GM21423 (cell line): ENCODE data around the gene RANGRF.
A peak's percentile ranks its signal among the peaks of the same experiment; 100 is the strongest.
"Not testable (repeated sequence)": the region's sequence is repeated elsewhere in the genome, so short reads cannot be mapped to it uniquely, and the experiment has no call there.

Experiments used
- ATAC-seq: cut with Tn5 transposase; IDR thresholded peaks from one replicate; pipeline ENCODE4 v1.9.1; 2021; ENCODE audit warnings: mild to moderate bottlenecking, moderate library complexity; ENCODE audit not compliant: unreplicated experiment

The RANGRF gene, protein sequence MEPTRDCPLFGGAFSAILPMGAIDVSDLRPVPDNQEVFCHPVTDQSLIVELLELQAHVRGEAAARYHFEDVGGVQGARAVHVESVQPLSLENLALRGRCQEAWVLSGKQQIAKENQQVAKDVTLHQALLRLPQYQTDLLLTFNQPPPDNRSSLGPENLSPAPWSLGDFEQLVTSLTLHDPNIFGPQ

DNA sequence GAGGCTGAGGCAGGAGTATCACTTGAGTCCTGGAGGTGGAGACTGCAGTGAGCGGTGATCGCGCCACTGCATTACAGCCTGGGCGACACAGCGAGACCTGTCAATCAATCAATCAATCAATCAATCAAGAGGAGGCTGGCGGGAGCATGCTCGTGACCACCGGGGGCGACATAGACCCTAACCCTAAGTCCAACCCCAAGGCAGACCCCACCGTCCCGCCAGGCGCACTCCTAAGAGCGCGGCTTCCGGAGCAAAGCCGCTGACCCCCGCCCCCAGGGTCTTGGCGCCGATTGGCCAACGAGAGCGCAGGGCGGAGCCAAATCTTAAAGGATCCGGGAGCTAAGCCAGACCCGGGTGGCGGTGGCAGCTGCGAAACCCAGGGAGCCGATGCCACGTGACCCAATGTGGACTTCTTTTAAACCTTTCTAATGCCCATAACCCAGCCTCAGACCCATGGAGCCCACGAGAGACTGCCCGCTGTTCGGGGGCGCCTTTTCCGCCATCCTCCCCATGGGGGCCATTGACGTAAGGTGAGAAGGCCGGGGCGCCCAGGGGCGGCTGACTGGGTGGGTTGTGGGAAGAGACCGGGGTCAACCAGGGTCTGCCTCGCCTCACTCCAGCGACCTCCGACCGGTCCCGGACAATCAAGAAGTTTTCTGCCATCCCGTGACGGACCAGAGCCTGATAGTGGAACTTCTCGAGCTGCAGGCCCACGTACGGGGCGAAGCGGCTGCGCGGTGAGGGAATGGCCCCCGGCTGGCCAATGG is at the start of gene RANGRF:
TSS of gene RANGRF (plus strand) at position 335 of the 767 bp plus-strand sequence. CDS start at position 454, 119 bp downstream.
- peak; percentile 78 for ATAC-seq

DNA sequence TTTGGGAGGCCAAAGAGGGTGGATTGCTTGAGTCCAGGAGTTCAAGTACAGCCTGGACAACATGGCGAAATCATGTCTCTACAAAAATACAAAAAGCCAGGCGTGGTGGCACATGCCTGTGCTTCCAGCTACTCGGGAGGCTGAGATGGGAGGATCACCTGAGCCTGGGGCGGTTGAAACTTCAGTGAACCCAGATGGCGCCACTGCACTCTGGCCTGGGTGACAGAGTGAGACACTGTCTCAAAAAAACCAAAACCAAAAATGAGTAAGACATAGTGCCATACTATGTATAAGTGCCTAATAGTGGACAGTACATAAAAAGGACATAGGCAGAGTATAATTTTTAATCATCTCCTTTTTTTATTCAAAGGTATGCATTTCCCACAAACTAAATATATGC is 44.6 kb upstream of the RANGRF start:
- ATAC-seq = no peak

DNA sequence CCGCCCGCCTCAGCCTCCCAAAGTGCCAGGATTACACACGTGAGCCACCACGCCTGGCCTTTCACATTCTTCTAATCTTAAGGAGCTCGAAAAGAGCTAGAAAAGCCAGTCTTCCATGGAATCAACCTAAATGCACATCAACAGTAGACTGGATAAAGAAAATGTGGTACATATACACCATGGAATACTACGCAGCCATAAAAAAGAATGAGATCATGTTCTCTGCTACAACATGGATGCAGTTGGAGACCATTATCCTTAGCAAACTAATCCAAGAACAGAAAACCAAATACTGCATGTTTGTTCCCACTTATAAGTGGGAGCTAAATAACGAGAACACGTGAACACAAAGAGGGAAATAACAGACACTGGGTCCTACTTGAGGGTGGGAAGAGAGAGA is 43.7 kb upstream of the RANGRF start:
- ATAC-seq = no peak

DNA sequence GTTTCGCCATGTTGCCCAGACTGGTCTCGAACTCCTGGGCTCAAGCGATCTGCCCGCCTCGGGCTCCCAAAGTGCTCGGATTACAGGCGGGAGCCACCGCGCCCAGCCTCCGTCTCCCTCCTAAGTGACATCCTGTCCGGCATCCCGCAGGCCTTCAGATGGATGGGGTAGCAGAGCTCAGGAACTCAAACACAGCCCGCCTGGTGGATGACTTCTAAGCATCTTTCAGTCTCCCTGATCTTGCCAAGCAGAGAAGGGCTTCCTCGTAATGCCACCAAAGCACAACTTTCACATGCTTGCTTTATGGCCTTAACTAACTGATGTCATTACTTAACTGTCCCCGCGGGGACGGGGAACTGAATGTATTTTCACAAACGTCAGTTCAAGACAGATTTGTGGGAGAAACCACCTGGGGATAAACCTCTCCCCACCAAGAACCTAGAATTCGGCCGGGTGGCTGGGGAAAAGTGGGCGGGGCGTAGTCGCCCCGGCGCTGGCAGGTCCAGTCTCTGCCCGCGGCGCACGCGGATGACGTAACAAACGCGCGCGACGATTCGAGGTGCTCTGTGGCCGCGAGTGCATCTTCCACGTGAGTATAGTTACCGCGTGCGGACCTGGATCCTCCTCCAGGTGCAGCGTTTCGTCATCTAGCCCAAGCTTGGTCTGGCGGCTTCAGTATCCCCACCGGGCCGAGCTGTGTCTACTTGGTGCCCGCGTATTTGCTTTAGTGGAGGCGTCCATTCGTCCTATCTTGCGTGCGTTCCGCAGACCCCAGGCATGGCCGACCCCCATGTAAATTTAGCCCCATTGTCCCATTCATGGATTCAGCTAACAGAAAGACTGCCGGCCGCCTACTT is 39.5 kb upstream of the RANGRF start, which contains the start of gene PFAS:
TSS of gene PFAS (plus strand) at position 539 of the 857 bp plus-strand sequence. CDS start 4,649 bp downstream, outside the sequence.
- ATAC-seq = peak; percentile 50

DNA sequence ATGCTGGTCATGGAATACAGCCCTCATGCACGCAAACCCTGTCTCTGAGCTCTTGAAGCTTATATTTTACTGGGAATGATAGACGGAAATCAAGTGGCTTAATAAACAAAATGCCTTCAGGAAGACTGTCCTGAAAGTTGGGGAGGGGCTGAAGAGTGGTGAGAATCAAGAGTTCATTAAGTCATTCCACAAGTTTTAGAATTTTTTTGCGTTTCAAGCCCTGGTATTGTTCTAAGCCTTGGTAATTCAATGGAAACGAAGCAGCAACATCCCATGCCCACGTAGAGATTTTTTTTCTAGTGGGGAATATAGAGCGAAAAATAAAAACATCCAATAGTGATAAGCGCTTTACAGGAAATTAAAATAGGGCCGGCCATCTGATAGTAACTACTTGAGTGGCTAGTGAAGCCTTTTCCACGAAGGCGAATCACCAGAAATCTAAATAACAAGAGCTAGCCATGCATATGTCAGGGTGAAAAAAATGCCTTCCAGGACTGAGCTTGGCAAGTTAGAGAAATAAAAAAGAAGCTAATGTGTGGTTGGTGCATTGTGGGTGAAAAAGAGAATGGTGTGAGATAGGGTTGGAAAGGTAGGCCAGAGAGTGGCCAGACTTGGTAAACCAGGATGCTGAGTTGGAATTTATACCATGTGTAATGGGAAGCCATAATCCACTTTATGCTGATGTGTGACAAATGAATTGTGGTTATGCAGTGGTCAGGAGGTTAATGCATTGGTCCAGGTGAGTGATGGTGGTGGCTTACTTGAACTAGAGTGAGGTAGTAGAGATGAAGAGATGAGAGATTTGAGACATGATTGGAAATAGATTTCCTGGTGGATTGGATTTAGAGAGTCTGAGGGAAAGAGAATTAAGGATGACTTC is 38.6 kb upstream of the RANGRF start:
- ATAC-seq = no peak

DNA sequence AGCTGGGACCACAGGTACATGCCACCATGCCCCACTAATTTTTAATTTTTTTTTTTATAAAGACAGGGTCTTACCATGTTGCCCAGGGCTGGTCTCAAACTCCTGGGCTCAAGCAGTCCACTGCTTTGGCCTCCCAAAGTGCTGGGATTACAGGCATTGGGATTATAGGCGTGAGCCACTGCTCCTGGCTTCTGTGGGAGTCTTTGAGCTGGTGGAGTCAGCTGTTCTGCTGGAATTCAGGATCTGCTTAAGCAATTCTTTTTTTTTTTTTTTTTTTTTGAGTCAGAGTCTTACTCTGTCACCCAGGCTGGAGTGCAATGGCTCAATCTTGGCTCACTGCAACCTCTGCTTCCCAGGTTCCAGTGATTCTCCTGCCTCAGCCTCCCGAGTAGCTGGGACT is 37.1 kb upstream of the RANGRF start:
- not testable (repeated sequence) for ATAC-seq

DNA sequence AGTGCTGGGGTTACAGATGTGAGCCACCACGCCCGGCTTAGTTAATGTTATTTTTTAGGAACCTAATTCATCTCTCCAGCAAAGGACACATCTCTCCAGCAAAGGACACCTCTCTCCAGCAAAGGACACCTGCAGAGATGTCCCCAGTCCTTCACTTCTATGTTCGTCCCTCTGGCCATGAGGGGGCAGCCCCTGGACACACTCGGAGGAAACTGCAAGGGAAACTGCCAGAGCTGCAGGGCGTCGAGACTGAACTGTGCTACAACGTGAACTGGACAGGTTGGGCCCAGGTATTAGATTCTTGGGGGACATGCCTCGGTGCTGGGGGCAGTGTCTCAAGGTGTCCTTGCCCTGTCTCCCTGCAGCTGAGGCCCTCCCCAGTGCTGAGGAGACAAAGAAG is 34.7 kb upstream of the RANGRF start:
- no peak for ATAC-seq

DNA sequence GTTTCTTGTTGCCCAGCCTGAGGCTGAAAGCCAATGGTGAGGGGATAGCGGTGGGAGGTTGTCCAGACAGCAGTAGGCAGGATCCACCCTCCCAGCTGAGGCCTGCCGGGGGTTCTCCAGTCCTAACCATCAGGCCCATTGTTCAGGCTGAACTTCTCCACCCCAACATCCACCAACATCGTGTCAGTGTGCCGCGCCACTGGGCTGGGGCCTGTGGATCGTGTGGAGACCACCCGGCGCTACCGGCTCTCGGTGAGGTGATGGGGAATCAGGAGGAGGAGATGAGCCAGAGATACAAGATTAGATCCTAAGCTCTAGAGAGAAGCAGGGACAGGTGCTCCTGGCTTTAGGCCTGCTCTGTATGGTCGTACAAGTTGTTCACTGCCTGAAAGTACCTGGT is 33.6 kb upstream of the RANGRF start:
- ATAC-seq = no peak

DNA sequence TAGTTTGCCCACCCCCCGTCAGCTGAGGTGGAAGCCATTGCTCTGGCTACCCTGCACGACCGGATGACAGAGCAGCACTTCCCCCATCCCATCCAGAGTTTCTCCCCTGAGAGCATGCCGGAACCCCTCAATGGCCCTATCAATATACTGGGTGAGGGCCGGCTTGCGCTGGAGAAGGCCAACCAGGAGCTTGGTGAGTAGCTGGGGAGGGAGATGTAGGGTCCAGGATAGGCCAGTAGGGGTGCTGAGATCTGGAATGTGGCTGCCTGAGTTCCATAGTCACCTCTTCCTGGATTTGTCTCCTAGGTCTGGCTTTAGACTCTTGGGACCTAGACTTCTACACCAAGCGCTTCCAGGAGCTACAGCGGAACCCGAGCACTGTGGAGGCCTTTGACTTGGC is 33.0 kb upstream of the RANGRF start:
- no peak for ATAC-seq

DNA sequence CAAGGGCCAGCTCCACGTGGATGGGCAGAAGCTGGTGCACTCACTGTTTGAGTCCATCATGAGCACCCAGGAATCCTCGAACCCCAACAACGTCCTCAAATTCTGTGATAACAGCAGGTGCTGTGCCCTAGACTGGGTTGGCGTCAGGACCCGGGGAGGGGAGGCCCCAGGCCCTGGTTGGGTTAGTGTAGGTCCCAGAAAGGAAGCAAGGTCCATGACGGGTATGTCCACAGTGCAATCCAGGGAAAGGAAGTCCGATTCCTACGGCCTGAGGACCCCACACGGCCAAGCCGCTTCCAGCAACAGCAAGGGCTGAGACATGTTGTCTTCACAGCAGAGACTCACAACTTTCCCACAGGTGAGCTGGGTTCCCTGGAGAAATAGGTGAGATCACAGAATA is 32.2 kb upstream of the RANGRF start:
- no peak for ATAC-seq

DNA sequence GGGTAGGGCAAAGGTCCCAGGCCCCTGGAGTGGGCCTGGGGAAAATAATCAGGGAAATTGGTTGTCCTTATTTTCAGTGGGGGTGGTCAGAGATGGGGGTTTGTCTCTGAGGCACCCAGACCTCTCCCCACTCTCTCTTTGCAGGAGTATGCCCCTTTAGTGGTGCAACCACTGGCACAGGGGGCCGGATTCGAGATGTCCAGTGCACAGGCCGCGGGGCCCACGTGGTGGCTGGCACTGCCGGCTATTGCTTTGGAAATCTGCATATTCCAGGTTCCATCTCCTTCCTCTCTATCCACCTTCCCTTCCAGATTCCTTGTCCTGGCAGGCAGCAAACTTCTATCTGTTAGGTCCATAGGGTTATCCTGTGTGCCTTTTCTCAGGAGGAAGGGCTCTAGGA is 31.8 kb upstream of the RANGRF start:
- no peak for ATAC-seq

DNA sequence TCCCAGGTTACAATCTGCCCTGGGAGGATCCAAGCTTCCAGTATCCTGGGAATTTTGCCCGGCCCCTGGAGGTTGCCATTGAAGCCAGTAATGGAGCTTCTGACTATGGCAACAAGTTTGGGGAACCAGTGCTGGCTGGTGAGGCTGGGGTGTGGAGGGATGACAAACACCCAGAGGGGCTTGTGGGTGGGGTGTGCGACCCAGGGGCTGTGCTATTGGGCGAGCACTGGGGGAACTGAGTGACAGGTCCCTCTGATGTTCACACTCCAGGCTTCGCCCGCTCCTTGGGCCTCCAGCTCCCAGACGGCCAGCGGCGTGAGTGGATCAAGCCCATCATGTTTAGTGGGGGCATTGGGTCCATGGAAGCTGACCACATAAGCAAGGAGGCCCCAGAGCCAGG is 30.7 kb upstream of the RANGRF start:
- ATAC-seq = no peak

DNA sequence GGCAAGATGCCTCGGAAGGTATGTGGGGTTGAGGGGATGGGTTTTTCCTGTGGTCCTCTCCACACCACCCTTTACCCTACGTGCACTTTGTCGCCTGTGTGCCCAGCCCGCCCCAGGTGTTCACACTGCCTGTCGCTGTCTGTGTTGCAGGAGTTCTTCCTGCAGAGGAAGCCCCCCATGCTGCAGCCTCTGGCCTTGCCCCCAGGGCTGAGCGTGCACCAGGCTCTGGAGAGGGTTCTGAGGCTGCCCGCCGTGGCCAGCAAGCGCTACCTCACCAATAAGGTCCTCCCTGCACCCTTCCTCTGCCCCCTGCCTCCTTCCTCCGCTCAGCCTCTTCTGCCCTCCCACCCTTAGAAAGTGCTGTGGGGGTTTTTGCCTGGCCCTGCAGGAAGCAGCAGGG is 24.1 kb upstream of the RANGRF start:
- ATAC-seq = no peak

DNA sequence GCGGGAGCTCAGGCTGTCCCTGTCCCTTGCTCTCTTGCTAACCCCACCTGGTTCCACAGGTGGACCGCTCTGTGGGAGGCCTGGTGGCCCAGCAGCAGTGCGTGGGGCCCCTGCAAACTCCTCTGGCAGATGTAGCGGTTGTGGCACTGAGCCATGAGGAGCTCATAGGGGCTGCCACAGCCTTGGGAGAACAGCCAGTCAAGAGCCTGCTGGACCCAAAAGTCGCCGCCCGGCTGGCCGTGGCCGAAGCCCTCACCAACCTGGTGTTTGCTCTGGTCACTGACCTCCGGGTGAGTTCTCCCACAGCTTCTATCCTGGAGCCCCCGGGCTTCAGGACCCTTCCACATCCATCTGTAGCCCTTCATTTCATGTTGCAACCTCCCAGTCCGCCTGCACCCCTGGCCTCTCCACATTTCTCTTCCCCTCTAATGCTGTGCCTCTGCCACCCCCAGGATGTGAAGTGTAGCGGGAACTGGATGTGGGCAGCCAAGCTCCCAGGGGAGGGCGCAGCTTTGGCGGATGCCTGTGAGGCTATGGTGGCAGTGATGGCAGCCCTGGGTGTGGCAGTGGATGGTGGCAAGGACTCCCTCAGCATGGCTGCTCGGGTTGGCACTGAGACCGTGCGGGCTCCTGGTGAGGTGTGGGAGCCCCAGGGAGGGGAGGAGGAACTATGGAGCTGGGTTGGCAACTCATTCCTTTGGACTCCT is 23.5 kb upstream of the RANGRF start:
- no peak for ATAC-seq

DNA sequence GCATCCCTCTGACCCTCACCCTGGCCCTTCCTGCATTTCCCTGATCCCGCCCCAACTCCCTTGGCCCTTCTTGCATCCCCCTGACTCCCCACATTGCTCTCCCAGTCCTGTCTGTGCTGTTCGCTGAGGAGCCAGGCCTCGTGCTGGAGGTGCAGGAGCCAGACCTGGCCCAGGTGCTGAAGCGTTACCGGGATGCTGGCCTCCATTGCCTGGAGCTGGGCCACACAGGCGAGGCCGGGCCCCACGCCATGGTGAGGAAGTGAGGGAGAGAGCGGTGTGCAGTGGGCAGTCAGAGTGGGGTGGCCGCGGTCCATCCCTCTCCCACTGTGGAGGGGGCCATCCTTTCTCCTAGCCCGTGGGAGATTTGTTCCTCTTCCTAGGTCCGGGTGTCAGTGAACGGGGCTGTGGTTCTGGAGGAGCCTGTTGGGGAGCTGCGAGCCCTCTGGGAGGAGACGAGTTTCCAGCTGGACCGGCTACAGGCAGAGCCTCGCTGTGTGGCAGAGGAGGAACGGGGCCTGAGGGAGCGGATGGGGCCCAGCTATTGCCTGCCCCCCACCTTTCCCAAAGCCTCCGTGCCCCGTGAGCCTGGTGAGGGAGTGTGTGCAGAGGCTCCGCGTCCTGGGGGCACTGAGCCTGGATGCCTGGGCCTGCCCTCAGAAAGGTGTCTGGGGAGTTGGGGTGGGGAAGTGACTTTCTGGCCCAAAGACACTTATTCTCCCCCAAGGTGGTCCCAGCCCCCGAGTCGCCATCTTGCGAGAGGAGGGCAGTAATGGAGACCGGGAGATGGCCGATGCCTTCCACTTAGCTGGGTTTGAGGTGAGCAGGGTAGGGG is 21.6 kb upstream of the RANGRF start:
- no peak for ATAC-seq

DNA sequence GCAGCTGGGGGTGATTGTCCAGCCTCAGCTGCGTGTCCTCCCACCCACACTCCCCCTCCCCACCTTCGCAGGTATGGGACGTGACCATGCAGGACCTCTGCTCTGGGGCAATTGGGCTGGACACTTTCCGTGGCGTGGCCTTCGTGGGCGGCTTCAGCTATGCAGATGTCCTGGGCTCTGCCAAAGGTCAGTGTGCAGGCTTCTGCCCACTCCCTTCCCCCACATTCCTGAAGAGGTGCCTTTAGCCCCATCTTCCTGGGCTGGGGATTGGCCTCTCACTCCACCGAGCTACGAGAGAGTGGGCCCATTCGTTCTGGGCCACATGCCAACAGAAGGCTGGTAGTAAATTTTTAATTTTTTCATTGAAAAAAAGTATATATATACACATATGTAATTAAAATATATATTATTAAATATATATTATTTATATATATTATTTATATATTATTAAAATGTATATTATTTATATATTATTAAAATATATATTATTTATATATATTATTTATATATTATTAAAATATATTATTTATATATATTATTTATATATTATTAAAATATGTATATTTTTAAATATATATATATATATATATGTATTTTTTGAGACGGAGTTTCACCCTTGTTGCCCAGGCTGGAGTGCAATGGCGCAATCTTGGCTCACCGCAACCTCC is 20.9 kb upstream of the RANGRF start:
- ATAC-seq = no peak

DNA sequence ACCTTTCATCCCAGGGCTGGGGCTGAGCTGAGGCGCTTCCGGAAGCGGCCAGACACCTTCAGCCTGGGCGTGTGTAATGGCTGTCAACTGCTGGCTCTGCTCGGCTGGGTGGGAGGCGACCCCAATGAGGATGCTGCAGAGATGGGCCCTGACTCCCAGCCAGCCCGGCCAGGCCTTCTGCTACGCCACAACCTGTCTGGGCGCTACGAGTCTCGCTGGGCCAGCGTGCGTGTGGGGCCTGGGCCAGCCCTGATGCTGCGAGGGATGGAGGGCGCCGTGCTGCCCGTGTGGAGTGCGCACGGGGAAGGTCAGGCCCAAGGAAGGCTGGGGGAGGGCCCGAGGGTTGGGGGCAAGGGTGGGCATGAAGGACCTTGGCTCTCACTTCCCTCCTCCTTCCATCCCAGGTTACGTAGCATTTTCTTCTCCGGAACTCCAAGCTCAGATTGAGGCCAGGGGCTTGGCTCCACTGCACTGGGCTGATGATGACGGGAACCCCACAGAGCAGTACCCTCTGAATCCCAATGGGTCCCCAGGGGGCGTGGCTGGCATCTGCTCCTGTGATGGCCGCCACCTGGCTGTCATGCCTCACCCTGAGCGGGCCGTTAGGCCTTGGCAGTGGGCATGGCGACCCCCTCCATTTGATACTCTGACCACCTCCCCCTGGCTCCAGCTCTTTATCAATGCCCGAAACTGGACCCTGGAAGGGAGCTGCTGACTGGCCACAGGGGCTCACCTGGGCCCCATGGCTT is 19.7 kb upstream of the RANGRF start:
- ATAC-seq = no peak

DNA sequence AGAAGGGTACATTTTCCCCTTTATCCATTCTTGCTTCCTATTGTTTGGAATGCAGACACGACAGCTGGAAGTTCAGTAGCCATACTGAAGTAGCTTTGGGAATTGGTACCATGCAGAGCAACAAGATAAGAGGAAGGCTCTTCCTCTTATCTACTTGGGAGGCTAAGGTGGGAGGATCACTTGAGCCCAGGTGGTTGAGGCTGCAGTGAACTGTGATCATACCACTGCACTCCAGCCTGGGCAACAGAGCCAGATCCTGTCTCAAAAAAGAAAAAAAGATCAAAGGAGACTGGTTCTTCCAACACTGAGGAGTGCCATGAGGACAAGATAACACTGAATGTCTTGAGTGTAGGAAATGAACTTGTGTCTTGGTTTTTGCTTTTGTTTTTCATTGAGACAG is 16.0 kb upstream of the RANGRF start:
- ATAC-seq = no peak
